Measurements from ENCODE around the gene ADCY4. TPM values are rescaled to one million over a fixed set of nuclear protein-coding genes. Genes with fewer than 3 reads are reported as not detected.

Gene ADCY4
- total and polyA plus RNA-seq, 4 donors: 22.6 to 42.8 (median 36.0) TPM

GRCh38 chr14:24299255-24300191 is 35.3 kb downstream of the ADCY4 start, which contains the start of the genes DHRS1 and NOP9:
TSS of gene DHRS1 (minus strand) at chr14:24299780. CDS start at chr14:24299106, 674 bp downstream.
TSS of gene NOP9 (plus strand) at chr14:24299850. CDS start at chr14:24299955, 105 bp downstream.
- Histone ChIP-seq H3K27ac (ENCODE audit: low read depth in 1 of 2, low read length in 1 of 2) (peak within 1 kb of the TSS; percentile 76 to 88), H3K4me3 (peak within 1 kb of the TSS; percentile 80), H3K4me1 (ENCODE audit: control insufficient read depth in 5 of 5, insufficient read depth in 5 of 5, low read length in 5 of 5) (peaks cover 2 to 19% (median 13%) of the 10 kb centered on the region in 5 donors), H3K9me3 (ENCODE audit: control insufficient read depth in 4 of 4, insufficient read depth in 3 of 4, low read length in 3 of 4) (no peaks in the 10 kb centered on the region), H3K36me3 (ENCODE audit: control insufficient read depth in 4 of 4, insufficient read depth in 4 of 4, low read length in 4 of 4) (peaks cover 8 to 40% (median 32%) of the 10 kb centered on the region in 4 donors), H3K27me3 (ENCODE audit: control insufficient read depth in 3 of 3, insufficient read depth in 3 of 3, low read length in 2 of 3) (no peaks in the 10 kb centered on the region), H3K9ac (ENCODE audit: insufficient read depth in 1 of 2, low read length in 2 of 2) (peak within 1 kb of the TSS; percentile 79 to 93)
- peak; percentile 93 for ATAC-seq (ENCODE audit: insufficient read depth, low FRiP score)
- 0 to 1% methylated on average over 69 to 75 of the region's 75 CpGs for WGBS, 2 donors
- peak; percentile 93 to 95 (median 94) for DNase-seq
- no peak for TF ChIP-seq CTCF (IDR thresholded peaks at IDR 0.05; ENCODE audit: control extremely low read depth, extremely low read depth)

GRCh38 chr14:24298892-24299254 is 36.0 kb downstream of the ADCY4 start:
- Histone ChIP-seq H3K4me1 (ENCODE audit: control insufficient read depth in 5 of 5, insufficient read depth in 5 of 5, low read length in 5 of 5) (peaks cover 2 to 19% (median 13%) of the 10 kb centered on the region in 5 donors), H3K27me3 (ENCODE audit: control insufficient read depth in 3 of 3, insufficient read depth in 3 of 3, low read length in 2 of 3) (no peaks in the 10 kb centered on the region), H3K27ac (ENCODE audit: low read depth in 1 of 2, low read length in 1 of 2) (peak overlapping the region; percentile 37 to 88), H3K36me3 (ENCODE audit: control insufficient read depth in 4 of 4, insufficient read depth in 4 of 4, low read length in 4 of 4) (peaks cover 1 to 34% (median 26%) of the 10 kb centered on the region in 4 donors), H3K4me3 (peak overlapping the region; percentile 80), H3K9ac (ENCODE audit: insufficient read depth in 1 of 2, low read length in 2 of 2) (peak overlapping the region; percentile 79 to 93), H3K9me3 (ENCODE audit: control insufficient read depth in 4 of 4, insufficient read depth in 3 of 4, low read length in 3 of 4) (no peaks in the 10 kb centered on the region)
- DNase-seq (no peak), ATAC-seq (ENCODE audit: insufficient read depth, low FRiP score) (peak; percentile 2)
- WGBS, 2 donors: 41% methylated on average over 7 of the region's 7 CpGs
- no peak for TF ChIP-seq CTCF (IDR thresholded peaks at IDR 0.05; ENCODE audit: control extremely low read depth, extremely low read depth)

- 46 to 49% methylated on average over 5 of the region's 5 CpGs for WGBS, 2 donors
- peak overlapping the region in 1 of 2 donors; percentile 28 for H3K27ac ChIP-seq (ENCODE audit: low read depth in 1 of 2, low read length in 1 of 2)
- H3K9ac ChIP-seq (ENCODE audit: insufficient read depth in 1 of 2, low read length in 2 of 2): no peak overlapping the region
- no peaks in the 10 kb centered on the region for H3K27me3 ChIP-seq (ENCODE audit: control insufficient read depth in 3 of 3, insufficient read depth in 3 of 3, low read length in 2 of 3)
- no peak overlapping the region for H3K4me3 ChIP-seq
- peaks cover 2 to 19% (median 13%) of the 10 kb centered on the region in 5 donors for H3K4me1 ChIP-seq (ENCODE audit: control insufficient read depth in 5 of 5, insufficient read depth in 5 of 5, low read length in 5 of 5)
- ATAC-seq (ENCODE audit: insufficient read depth, low FRiP score) (no peak), DNase-seq (no peak)
- H3K36me3 ChIP-seq (ENCODE audit: control insufficient read depth in 4 of 4, insufficient read depth in 4 of 4, low read length in 4 of 4): peaks cover 0 to 22% (median 16%) of the 10 kb centered on the region in 4 donors
- TF ChIP-seq CTCF (IDR thresholded peaks at IDR 0.05; ENCODE audit: control extremely low read depth, extremely low read depth): peak; percentile 7
- H3K9me3 ChIP-seq (ENCODE audit: control insufficient read depth in 4 of 4, insufficient read depth in 3 of 4, low read length in 3 of 4): no peaks in the 10 kb centered on the region
Observed at GRCh38 chr14:24297190-24297964, 37.5 kb downstream of the ADCY4 start.
